Activated CD8-positive, alpha-beta T cell treated with anti-CD3 and anti-CD28 coated beads, Interleukin-2, amount 10 ng/mL, durations not matched to agents 7 days and 5 days (primary cell): ENCODE results near the gene SLC28A3. TPM values are rescaled to one million over a fixed set of nuclear protein-coding genes. Genes with fewer than 3 reads are reported as not detected.

Source experiments
- ATAC-seq: fragments of 150-1000 bp; cut with Tn5 transposase; one replicate; pipeline ENCODE4 v1.10.0; 2021; ENCODE audit warnings: moderate library complexity
- CTCF ChIA-PET: fragments of 350-600 bp; sonication (Branson Sonifier 250); formaldehyde crosslinking; loops from one replicate; lab custom pipeline; 2021; ENCODE audit warnings: antibody characterized with exemption; lab: Charles Lee
- POLR2A ChIA-PET: fragments of 350-600 bp; sonication (Branson Sonifier 250); formaldehyde crosslinking; loops from one replicate; lab custom pipeline; 2021; ENCODE audit warnings: antibody characterized with exemption; lab: Charles Lee
- DNase-seq: peaks from one replicate; pipeline ENCODE4 v3.0.0-alpha.2; 2020
- H3K27ac Mint-ChIP-seq: one replicate; pipeline ENCODE4 v1.8.0; 2021; ENCODE audit warnings: mild to moderate bottlenecking, mixed read lengths
- H3K27me3 Mint-ChIP-seq: one replicate; pipeline ENCODE4 v1.8.0; 2021; ENCODE audit warnings: low read depth, mixed read lengths
- H3K36me3 Mint-ChIP-seq: one replicate; pipeline ENCODE4 v1.8.0; 2021; ENCODE audit warnings: low read depth, mixed read lengths
- H3K4me1 Mint-ChIP-seq: one replicate; pipeline ENCODE4 v1.8.0; 2021; ENCODE audit warnings: low read depth, mixed read lengths
- H3K4me3 Mint-ChIP-seq: one replicate; pipeline ENCODE4 v1.8.0; 2021; ENCODE audit warnings: mild to moderate bottlenecking, mixed read lengths
- H3K9me3 Mint-ChIP-seq: one replicate; pipeline ENCODE4 v1.8.0; 2022; ENCODE audit warnings: mixed read lengths; ENCODE audit not compliant: insufficient read depth
- total RNA-seq, 2 experiments: library from RNA; stranded (reverse); gene quantifications; one replicate each; pipeline ENCODE4 v1.2.3, GENCODE V29; 2021

Gene SLC28A3
- total RNA-seq, 2 experiments from 2014 or later = not detected

DNA sequence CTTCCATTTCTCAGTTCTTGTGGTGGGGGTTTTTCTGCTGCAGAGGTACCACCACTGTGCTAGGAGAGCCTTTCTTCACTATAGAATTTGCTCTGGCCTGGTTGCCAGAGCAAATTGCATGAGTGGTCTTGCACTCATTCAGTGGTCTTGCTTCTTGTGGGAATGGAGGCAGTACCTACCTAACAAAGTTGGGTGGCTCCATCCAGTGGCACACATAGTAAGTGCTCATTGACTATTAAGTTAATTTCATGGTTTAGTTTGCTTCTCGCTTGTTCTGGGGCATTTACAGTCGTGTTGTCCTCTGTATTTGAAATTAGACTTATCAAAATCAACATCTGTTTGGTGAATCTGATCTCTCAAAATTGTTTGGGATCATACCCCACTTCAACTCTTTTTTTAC is 23.0 kb downstream of the SLC28A3 start:
- ChIA-PET POLR2A (no interaction called here), CTCF (interaction anchor here (1.4 to 13.8 kb wide), 5 partner anchors 18 to 387 kb away, joined by 3 to 190 read pairs (median 15); no protein-coding TSS in a partner anchor)
- Mint-ChIP-seq H3K4me3 (no peak overlapping the region), H3K9me3 (no peaks in the 10 kb centered on the region), H3K4me1 (peaks cover 3% of the 10 kb centered on the region), H3K36me3 (no peaks in the 10 kb centered on the region), H3K27ac (no peak overlapping the region), H3K27me3 (no peaks in the 10 kb centered on the region)
- DNase-seq (no peak), ATAC-seq (peak; percentile 30)

DNA sequence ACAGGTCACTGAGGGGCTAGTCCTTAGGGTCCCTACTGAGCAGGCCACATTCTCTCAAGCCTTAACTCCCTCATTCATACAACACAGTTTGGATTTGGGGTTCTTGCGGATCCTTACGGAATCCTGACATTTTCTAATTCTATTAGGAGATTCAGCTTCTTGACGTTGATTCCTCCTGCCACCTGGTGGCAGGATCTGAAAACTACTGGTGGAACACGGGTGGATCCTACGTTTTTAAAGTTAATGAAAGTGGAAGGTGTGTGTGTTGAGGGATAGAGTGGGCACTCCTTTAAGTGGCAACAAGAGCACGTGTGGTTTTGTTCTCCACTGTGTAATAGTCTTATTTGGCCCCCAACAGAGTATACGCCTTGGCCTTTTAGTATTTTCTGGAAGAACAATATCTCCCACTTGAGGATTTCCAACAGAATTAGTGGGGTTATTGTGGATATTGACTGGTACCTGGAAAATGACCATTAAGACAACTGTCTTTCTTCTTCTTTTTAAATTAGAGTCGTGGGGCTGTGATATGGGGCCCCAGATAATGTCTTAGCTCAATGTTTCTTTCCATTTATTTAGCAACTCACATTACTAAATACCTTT is 25.2 kb downstream of the SLC28A3 start:
- no peaks in the 10 kb centered on the region for H3K27me3 Mint-ChIP-seq
- DNase-seq (peak; percentile 67), ATAC-seq (peak; percentile 73)
- no peak overlapping the region for H3K4me3 Mint-ChIP-seq
- peaks cover 4% of the 10 kb centered on the region for H3K4me1 Mint-ChIP-seq
- ChIA-PET POLR2A (interaction anchor here (0.6 to 1.4 kb wide), 2 partner anchors 335 to 336 kb away, joined by 3 read pairs; partner anchors contain the start of genes HNRNPK and RMI1), CTCF (interaction anchor here (0.6 to 13.8 kb wide), 25 partner anchors 10 to 640 kb away, joined by 3 to 190 read pairs (median 4); partner anchors contain the start of gene KIF27)
- no peak overlapping the region for H3K27ac Mint-ChIP-seq
- H3K9me3 Mint-ChIP-seq = no peaks in the 10 kb centered on the region
- H3K36me3 Mint-ChIP-seq = no peaks in the 10 kb centered on the region

DNA sequence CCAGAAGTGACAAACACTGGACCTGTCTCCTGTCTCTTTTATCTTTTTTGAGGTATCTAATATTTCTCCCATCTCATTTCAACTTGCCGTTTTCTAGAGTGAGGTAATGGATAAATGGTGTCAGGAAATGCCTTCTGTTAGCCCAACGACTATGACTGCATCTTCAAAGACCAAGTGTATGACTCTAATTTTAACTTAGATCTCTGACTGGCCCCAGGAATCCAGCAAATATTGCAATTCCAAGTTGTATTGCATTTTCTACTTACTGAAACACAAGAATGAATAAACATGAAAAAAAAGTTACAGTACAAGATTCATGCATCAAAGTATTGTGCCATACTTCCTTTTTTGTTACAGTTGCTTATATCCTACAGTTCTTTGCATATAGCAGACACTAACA is 26.3 kb downstream of the SLC28A3 start:
- POLR2A ChIA-PET = interaction anchor here (1.2 kb wide), 1 partner anchor 334 kb away, joined by 3 read pairs; the partner anchor contains the start of gene RMI1
- CTCF ChIA-PET = interaction anchor here (0.8 to 13.8 kb wide), 11 partner anchors 15 to 388 kb away, joined by 3 to 190 read pairs (median 6); no protein-coding TSS in a partner anchor
- Mint-ChIP-seq H3K9me3 (no peaks in the 10 kb centered on the region), H3K27me3 (no peaks in the 10 kb centered on the region), H3K4me3 (no peak overlapping the region), H3K4me1 (peaks cover 4% of the 10 kb centered on the region), H3K27ac (no peak overlapping the region), H3K36me3 (no peaks in the 10 kb centered on the region)
- no peak for DNase-seq
- ATAC-seq = no peak

DNA sequence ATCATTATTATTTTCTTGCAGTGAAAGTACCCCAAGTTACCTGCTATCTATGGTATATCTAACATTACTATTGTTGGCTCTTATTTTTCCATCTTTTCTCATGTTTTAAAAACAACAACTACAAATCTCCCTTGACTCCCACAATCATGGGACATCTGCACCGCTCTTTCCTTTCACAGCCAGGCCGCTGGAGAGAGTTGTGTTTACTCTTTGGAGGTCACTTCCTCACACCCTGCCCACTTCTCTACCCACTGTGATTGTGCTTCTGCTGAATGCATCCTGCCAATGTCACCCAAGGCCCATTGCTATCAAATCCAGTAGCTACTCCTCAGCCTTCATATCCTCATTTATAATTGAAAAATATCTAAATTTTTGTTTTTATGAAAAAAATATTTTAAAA is 29.7 kb downstream of the SLC28A3 start:
- H3K36me3 Mint-ChIP-seq = no peaks in the 10 kb centered on the region
- POLR2A ChIA-PET = interaction anchor here (1.1 kb wide), 1 partner anchor 14 kb away, joined by 3 read pairs; no protein-coding TSS in a partner anchor
- H3K9me3 Mint-ChIP-seq = no peaks in the 10 kb centered on the region
- H3K4me3 Mint-ChIP-seq = no peak overlapping the region
- CTCF ChIA-PET = interaction anchor here (1.3 to 13.8 kb wide), 3 partner anchors 11 to 374 kb away, joined by 4 to 190 read pairs (median 12); no protein-coding TSS in a partner anchor
- DNase-seq (no peak), ATAC-seq (no peak)
- H3K27ac Mint-ChIP-seq = no peak overlapping the region
- peaks cover 3% of the 10 kb centered on the region for H3K4me1 Mint-ChIP-seq
- peaks cover 1% of the 10 kb centered on the region for H3K27me3 Mint-ChIP-seq

DNA sequence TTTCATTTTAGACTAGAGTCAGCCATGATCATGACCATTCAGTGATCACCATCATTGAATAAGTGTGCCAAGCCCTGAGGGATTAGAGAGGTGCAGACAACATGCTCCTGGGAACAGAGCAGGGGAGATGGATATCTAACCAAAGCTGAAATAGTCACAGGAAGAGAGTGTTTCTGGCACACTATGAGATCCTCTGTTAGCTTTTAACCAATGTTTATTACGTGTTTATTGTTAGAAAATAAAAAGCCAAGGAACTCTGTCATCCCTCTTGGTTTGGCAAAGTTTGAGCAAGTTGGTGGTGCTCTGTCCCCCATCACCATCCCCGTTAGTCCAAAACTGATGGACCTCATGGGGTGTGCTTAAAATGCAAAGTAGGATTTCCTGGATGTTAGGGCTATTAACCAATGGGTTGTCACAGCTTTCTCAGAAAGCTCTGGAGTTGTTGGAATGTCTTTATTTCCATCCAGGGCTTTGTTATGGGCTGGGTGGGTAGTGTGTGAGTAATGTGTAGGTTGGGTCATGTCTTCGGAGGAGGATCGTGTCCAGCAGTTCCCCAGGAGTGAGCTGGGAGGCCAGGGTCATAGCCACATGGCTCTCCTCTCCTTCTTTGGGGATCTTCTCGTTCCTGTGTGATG is 34.9 kb downstream of the SLC28A3 start:
- POLR2A ChIA-PET = interaction anchor here (1.1 kb wide), 1 partner anchor 9 kb away, joined by 5 read pairs; no protein-coding TSS in a partner anchor
- H3K9me3 Mint-ChIP-seq = no peaks in the 10 kb centered on the region
- ATAC-seq = no peak

DNA sequence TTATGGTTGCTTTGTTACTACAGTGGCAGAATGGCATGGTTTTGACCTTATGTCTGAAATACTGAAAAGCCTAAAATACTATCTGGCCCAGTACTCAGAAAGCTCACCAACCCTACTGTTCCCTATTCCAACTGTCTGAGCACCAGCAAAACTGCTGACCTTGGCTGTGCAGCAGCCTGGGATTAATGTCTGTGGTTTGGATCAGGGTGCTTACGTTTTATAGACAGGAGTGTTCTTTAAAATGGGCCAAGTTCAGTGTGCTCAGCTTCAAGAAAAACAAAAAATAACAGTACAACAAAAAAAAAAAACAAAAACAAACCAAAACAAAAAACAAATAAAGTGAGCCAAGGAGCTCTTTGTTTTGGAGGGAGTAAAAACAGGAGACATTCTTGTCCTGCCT is 36.4 kb downstream of the SLC28A3 start:
- CTCF ChIA-PET = interaction anchor here (1.8 to 16.3 kb wide), 4 partner anchors 9 to 43 kb away, joined by 4 to 190 read pairs (median 20); no protein-coding TSS in a partner anchor
- no peaks in the 10 kb centered on the region for H3K36me3 Mint-ChIP-seq
- H3K4me1 Mint-ChIP-seq = peaks cover 10% of the 10 kb centered on the region
- H3K27me3 Mint-ChIP-seq = peaks cover 1% of the 10 kb centered on the region
- DNase-seq = no peak
- H3K4me3 Mint-ChIP-seq = no peak overlapping the region
- no peak for ATAC-seq
- no peaks in the 10 kb centered on the region for H3K9me3 Mint-ChIP-seq
- POLR2A ChIA-PET = interaction anchor here (0.6 to 1.5 kb wide), 3 partner anchors 9 to 324 kb away, joined by 3 to 5 read pairs (median 4); partner anchors contain the start of genes HNRNPK and RMI1
- no peak overlapping the region for H3K27ac Mint-ChIP-seq

More for the DNA sequence above, 34.9 kb downstream of the SLC28A3 start:
- Mint-ChIP-seq H3K4me1 (peaks cover 9% of the 10 kb centered on the region), H3K36me3 (no peaks in the 10 kb centered on the region), H3K27me3 (peaks cover 1% of the 10 kb centered on the region), H3K4me3 (no peak overlapping the region), H3K27ac (no peak overlapping the region)
- no peak for DNase-seq
- CTCF ChIA-PET = interaction anchor here (0.7 to 16.3 kb wide), 7 partner anchors 9 to 368 kb away, joined by 3 to 190 read pairs (median 4); no protein-coding TSS in a partner anchor

DNA sequence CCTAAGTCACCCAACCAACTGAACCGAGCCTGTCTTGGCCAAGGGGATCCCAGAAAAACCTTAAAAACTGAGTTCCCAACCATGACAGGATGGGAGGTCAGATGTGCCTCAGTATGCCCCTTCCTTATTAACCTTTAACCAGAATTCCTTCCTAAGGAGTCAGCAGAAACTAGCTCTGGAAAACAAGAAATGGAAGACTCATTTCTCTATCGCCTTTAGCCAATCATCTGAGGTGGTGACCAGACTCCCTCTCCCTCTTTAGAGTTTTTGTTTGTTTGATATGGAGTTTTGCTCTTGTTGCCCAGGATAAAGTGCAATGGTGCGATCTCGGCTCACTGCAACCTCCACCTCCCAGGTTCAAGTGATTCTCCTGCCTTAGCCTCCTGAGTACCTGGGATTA is 37.5 kb downstream of the SLC28A3 start:
- DNase-seq (no peak), ATAC-seq (no peak)
- Mint-ChIP-seq H3K4me1 (peaks cover 10% of the 10 kb centered on the region), H3K27ac (no peak overlapping the region), H3K9me3 (no peaks in the 10 kb centered on the region), H3K4me3 (no peak overlapping the region), H3K36me3 (no peaks in the 10 kb centered on the region), H3K27me3 (no peaks in the 10 kb centered on the region)
- ChIA-PET POLR2A (interaction anchor here (1.5 kb wide), 1 partner anchor 323 kb away, joined by 4 read pairs; the partner anchor contains the start of genes HNRNPK and RMI1), CTCF (interaction anchor here (2.4 to 16.3 kb wide), 3 partner anchors 8 to 42 kb away, joined by 12 to 190 read pairs (median 29); no protein-coding TSS in a partner anchor)

DNA sequence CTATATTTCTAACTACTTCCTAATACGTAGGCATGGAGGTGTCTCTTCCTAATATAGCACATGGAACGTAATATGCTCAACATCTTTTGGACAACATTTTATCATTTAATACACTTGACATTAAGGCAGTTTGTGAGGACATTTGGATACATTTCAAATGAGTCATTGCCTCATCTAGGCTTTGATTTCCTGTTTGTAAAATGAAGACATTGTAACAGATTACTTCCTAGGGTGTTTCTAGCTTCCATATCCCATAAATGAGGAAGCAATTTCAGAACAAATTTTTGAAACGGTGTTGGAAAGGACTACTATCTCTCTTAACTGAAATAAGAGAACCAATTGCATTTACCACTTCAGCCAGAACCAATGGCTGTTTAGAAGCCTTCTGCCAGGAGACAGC is 38.7 kb downstream of the SLC28A3 start:
- H3K27me3 Mint-ChIP-seq = no peaks in the 10 kb centered on the region
- H3K4me3 Mint-ChIP-seq = no peak overlapping the region
- ChIA-PET CTCF (interaction anchor here (16.3 kb wide), 1 partner anchor 12 kb away, joined by 190 read pairs; no protein-coding TSS in a partner anchor), POLR2A (no interaction called here)
- DNase-seq = no peak
- no peak for ATAC-seq
- H3K36me3 Mint-ChIP-seq = peaks cover 3% of the 10 kb centered on the region
- peaks cover 18% of the 10 kb centered on the region for H3K4me1 Mint-ChIP-seq
- no peaks in the 10 kb centered on the region for H3K9me3 Mint-ChIP-seq
- no peak overlapping the region for H3K27ac Mint-ChIP-seq

DNA sequence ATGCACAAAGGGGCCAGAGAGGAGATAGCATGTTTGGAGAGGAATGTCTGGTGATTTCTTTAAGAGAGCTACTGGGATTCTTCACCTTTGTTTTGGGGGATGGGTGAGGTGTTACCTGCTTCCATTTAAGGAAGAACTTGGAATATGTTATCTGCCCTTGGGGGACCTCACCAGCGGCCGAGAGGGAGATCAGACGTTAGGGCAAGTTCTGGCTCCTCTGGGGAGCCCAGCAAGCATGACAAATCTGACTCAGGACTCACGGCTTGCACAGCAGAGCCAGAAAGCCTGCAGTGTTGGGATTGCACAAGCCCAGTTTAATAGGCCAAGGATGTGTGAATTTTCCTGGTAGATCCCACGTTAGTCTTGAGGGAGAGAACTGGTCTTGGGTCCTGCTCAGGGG is 40.3 kb downstream of the SLC28A3 start:
- CTCF ChIA-PET = interaction anchor here (16.3 kb wide), 1 partner anchor 14 kb away, joined by 190 read pairs; no protein-coding TSS in a partner anchor
- Mint-ChIP-seq H3K9me3 (no peaks in the 10 kb centered on the region), H3K27ac (no peak overlapping the region), H3K27me3 (no peaks in the 10 kb centered on the region), H3K4me1 (peaks cover 33% of the 10 kb centered on the region), H3K4me3 (no peak overlapping the region), H3K36me3 (peaks cover 3% of the 10 kb centered on the region)
- DNase-seq (no peak), ATAC-seq (no peak)
- POLR2A ChIA-PET = no interaction called here

DNA sequence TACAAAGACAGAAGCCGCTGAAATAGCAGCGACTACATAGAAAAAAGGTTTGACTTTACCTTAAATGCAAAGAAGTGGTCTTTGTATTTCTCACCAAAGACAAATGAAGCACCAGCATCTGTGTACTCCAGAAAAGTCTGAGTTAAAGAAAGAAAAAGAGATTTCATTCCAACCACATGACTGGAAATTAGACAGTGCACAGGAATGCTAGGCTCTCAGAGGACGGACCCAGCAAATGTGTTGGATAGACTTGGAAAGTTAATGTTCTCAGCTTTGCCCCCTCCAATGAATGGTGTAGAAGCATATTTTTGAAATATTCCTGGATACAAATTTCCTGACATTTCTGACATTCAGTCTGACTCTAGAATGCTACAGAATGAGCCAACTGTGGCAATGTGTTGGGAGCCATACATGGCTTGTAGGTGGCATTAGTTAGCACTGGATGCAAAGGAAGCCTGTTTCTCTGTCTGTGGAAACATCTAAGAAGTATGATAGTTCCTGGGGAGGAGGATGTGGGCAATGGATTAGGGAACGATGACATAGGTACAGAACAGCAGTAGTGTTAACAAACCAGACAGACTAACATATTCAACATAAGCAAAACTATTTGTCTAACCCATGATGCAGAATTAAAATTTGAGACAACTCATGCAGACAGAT is 43.3 kb downstream of the SLC28A3 start:
- no peaks in the 10 kb centered on the region for H3K27me3 Mint-ChIP-seq
- POLR2A ChIA-PET = interaction anchor here (0.9 to 2.1 kb wide), 5 partner anchors 31 to 376 kb away, joined by 3 to 12 read pairs (median 7); partner anchors contain the start of genes HNRNPK and KIF27
- H3K4me3 Mint-ChIP-seq = no peak overlapping the region
- no peak overlapping the region for H3K27ac Mint-ChIP-seq
- DNase-seq = no peak
- no peak for ATAC-seq
- CTCF ChIA-PET = interaction anchor here (1.3 to 16.3 kb wide), 5 partner anchors 7 to 37 kb away, joined by 3 to 190 read pairs (median 29); no protein-coding TSS in a partner anchor
- peaks cover 62% of the 10 kb centered on the region for H3K4me1 Mint-ChIP-seq
- H3K9me3 Mint-ChIP-seq = no peaks in the 10 kb centered on the region
- peaks cover 3% of the 10 kb centered on the region for H3K36me3 Mint-ChIP-seq
